GM19193 (cell line): ENCODE measurements around the gene TNFSF11.

Experiments used
- POLR2A ChIP-seq: IDR thresholded peaks from 4 replicates; pipeline ENCODE4 v1.6.1; 2011; ENCODE audit not compliant: insufficient read depth, insufficient read length; ENCODE audit errors: extremely low read depth

The TNFSF11 gene

DNA sequence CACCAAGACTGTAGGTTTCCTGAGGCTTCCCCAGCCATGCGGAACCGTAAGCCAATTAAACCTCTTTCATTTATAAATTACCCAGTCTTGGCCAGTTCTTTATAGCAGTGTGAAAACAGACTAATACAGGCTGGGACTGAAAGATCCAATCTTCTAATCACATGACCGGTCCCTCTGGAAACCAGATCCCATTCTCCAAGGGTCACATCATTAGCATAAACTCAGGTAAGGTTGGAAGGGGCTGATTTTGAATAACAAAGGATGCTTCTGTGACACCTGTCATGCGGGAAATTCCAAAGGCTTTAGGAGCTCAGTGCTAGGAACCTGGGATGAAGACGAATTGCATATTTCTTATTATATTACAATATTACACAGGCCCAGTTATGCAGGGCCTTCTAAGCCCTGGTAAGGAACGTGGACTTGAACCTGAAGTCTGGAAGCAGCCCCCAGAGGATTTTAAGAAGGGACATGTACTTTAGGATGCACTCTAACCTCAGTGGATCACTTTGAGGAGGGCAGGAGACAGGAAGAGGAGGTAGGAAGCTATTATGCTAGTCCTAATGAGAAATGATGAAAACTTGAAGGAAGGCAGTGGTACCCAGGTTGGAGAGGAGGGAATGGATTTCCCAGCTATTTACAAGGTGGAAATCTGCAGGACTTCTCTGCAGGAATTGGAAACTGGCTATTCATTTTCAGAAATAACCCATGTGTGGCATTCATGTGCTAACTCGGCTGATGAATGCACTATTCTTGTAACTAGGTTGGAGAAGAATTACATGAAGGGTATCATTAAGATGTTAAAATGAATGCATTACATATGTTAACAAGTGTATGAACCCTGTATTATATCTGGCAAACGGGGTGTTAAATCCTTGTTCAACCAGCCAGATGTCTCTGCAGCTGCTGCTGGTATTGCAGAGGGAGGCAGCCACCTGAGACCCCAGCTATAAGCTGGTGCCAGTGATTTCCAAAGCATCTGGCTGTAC is 19.3 kb downstream of the TNFSF11 start:
- TF ChIP-seq POLR2A: no peak

DNA sequence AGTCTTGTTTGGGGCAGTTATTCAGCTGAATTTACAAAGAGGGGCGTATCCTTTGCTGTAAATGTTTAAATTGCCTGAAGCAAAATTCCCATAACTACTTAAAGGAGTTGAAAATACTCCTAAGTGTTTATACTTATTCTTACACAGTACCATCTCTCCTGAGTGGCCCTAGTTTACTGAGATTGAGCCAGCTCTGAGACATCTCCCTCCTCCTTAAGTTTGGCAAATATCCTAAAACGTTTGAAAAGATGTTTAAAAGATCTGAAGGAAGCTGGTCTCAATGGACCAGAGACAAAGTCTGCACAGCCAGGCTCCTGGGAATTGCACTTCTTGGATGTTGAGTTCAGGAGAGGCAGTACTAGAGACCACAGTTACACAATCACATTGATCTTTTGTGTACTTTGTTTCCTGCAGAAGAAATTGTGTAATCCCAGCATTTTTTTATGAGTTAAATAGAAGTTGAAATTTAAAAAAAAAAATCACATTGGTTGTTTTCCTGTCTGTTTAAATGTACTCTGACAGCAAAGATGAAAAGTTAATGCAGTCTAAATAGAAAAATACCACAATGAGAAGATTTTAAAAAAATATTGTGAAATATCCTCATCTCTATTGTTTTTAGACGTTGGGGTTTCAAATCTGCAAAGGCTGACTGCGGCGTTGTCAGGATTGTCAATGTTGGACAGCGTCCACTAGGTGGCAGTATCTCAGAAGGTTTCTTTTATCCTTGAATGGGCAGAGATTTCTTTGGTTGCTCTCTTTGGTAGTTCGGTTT is 20.7 kb downstream of the TNFSF11 start:
- TF ChIP-seq POLR2A: no peak

- no peak for TF ChIP-seq POLR2A
Observed at GRCh38 chr13:42595253-42595571, 21.3 kb downstream of the TNFSF11 start.

- TF ChIP-seq POLR2A: no peak
Observed at GRCh38 chr13:42597505-42597904, 23.6 kb downstream of the TNFSF11 start.

DNA sequence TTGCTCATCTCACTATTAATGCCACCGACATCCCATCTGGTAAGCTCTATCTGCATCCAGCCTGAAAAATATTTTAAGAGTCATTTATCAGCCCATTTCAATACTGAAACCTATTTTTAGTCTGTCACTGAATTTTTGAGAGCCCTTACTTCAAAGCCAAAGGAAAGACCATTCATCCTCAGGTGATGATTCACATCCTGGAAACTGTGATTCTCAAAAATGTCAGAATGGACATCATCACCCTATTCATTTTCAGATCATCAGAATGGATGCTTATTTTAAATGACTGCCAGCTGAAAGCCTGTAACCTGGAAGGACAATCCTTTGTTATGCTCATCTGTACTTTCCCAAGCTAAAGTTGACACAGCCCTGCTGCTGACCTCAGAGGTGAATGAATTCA is 27.0 kb downstream of the TNFSF11 start:
- TF ChIP-seq POLR2A: no peak

DNA sequence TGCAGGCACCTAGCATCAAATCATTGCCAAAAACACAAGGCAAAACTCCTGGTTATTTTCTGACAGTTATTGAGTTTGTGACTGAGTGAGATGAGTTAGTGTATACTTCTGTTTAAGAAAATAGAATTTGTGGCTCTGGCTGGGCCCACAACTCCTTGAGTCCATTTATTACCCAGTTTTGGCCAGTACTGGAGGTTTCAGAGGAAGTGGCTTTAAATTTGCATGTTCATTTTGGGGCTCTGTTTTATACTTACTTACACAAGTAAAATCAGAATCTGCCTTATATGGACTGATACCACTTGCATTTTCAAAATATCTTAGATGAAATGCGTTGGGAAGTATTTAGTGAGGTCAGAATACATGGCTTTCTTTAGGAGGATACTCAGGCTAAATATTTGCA is 29.0 kb downstream of the TNFSF11 start:
- no peak for TF ChIP-seq POLR2A

- no peak for TF ChIP-seq POLR2A
Observed at GRCh38 chr13:42603571-42603970, 29.6 kb downstream of the TNFSF11 start.

GRCh38 chr13:42607546-42607945 is 33.6 kb downstream of the TNFSF11 start:
- TF ChIP-seq POLR2A: no peak

DNA sequence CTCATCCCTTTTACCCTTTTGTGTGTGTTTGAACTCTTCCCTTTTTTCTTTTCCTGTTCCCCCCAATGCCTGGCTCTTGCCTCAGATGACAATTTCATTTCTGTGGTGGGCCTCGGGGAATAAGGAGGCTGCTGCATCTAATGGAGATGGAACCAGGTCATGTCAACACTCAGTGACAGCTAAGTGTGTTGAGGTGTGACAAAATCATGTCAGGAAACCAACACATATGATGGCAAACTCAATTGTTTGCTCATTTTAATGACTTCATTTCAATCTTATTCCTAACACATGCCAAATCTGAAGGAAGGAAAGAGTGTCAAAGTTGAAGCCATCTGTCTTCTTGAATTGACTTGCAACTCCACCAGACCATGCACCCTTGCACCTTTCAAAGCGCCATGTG is 36.7 kb downstream of the TNFSF11 start:
- TF ChIP-seq POLR2A: no peak

- TF ChIP-seq POLR2A: no peak
Observed at GRCh38 chr13:42611086-42611779, 37.3 kb downstream of the TNFSF11 start.

- no peak for TF ChIP-seq POLR2A
Observed at GRCh38 chr13:42612021-42612765, 38.2 kb downstream of the TNFSF11 start.

GRCh38 chr13:42614436-42615035 is 40.6 kb downstream of the TNFSF11 start:
- TF ChIP-seq POLR2A: no peak

DNA sequence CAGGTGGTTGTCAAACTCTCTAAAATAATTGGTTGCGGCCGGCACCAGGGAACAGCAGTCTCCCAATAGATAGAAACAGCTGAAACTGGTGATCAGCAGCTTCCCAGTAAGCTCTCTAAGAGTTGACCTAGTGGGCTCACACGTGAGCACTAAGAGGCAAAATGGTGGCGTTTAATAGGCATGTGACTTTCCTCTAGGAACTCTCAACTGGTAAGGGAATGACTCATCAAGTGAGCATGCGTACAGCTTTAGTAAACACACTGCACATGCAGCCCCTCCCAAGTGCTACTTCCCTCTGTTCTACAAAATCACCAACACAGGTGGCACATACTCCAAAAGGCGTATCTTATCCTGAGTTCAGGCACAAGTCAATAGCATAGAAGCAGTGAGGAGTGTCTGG is 41.7 kb downstream of the TNFSF11 start:
- TF ChIP-seq POLR2A: no peak

DNA sequence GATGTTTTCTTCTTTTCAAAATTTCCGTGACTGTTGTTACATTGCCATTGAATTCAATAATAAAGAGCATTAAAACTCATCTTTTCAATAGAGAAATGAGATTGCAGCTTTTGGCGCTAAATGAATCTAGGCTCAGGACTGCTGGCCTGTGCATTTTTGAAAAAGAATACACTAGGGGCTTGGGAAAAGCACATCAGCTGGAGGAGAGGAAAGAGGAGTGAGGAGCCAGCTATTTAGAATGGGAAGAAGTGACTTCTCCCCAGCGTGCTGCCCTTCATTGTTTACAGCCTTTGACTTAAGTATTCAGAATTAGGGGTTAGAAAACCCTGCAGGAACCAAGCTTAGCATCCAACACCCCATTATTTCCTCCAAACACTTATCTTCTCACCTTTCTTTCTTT is 43.3 kb downstream of the TNFSF11 start:
- TF ChIP-seq POLR2A: no peak

- TF ChIP-seq POLR2A: no peak
Observed at GRCh38 chr13:42623916-42624315, 50.0 kb downstream of the TNFSF11 start.

- TF ChIP-seq POLR2A: no peak
Observed at GRCh38 chr13:42625611-42626010, 51.7 kb downstream of the TNFSF11 start.
